Activated CD8-positive, alpha-beta memory T cell treated with anti-CD3 and anti-CD28 coated beads for 4 hours (primary cell): ENCODE data around the gene TMEM43.

Experiments
- DNase-seq, 2 donors: peaks; one replicate each; pipeline ENCODE4 v3.0.0-alpha.2; 2020; ENCODE audit warnings: low read depth in 2 of 2

Gene TMEM43

GRCh38 chr3:14151471-14152083, 26.7 kb downstream of the TMEM43 start:
- DNase-seq: no peak

GRCh38 chr3:14152233-14152962, 27.5 kb downstream of the TMEM43 start:
- DNase-seq: no peak

DNA sequence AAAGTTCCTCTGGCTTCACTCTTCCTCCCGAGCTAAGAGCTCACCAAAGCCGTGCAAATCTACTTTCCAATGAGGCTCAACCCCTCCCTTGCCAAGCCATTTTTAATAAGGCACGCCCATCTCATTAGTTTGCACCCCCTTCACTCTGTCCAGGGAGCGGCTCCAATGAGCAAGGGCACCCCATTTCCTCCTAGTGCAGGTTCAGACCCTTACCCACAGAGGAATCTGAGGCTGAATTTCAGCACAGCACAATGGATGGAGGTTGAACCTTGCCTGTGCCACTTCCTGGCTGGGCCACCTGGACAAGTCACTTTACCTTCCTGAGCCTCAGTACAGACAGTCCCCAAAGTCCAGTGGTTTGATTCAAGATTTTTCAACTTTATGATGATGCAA, 28.1 kb downstream of the TMEM43 start:
- DNase-seq: no peak

DNA sequence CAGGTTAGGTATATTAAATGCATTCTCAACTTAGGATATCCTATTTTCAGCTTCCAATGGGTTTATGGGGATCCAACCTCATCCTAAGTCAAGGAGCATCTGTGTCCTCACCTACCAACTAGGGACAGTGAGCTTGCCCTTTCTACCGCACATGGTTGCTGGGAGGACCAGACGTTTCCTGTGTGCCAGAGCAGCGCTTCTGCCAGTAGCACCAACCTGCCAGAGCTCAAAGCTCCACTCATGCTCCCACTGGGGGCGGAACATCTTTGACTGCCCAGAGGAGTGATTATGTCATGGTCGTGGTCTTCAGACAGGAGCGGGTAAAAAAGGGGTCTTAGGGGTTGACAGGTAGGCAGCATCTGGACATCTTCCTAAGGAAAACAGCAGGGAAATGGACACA, 28.8 kb downstream of the TMEM43 start:
- DNase-seq: no peak

DNA sequence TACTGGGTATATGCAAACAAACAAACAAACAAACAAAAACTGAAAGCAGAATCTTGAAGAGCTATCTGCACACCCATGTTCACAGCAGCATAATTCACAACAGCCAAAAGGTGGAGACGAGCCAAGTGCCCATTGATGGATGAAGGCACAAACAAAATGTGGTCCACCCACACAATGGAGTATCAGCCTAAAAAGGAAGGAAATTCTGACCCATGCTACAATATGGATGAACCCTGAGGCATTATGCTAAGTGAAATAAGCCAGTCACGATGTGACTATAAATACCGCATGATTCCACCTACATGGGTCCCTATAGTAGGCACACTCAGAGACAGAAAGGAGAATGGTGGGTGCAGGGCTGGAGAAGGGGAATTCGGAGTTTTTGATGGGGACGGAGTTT, 29.4 kb downstream of the TMEM43 start:
- DNase-seq: no peak

GRCh38 chr3:14154895-14155440, 30.1 kb downstream of the TMEM43 start:
- no peak for DNase-seq

- no peak for DNase-seq
Observed at GRCh38 chr3:14156201-14156600, 31.3 kb downstream of the TMEM43 start.

GRCh38 chr3:14156843-14157561, 32.1 kb downstream of the TMEM43 start:
- DNase-seq: no peak

DNA sequence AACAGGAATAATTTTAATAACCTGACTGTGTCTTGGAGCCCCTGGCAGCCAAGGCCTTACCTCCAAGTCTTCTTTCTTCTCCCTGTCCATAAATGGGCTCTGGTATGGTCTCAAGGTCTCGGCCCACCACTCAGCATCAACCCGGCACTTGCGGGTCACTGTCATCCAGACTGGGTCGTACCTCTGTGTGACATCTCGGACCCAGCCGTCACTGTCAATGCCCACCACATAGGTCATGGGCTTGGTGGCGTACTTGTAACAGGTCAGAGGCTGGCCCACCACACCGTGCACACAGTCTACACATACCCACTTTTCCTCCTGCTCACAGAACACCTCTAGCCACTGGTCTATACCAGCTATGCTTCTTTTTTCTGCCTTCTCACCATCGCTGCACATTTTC, 33.1 kb downstream of the TMEM43 start:
- no peak for DNase-seq

GRCh38 chr3:14158370-14158769, 33.5 kb downstream of the TMEM43 start:
- no peak for DNase-seq

DNA sequence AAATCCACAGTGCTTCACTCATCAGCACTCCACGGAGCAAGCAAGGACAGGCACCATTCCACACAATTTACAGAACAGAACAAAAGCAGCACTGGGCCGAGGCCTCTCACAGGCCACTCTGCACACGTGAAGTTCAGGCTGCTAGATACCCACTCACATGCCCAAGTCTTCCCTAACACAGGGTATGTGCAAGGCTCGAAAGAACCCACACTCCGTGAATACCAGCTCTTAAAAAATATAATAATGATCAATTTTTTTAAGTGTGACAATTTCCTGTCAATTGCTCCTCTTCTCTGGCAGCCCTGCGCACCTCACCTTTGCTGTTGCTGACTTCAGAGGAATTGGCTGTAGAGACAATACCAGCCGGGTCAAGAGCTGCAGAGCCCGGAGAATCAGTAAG, 34.6 kb downstream of the TMEM43 start:
- no peak for DNase-seq

DNA sequence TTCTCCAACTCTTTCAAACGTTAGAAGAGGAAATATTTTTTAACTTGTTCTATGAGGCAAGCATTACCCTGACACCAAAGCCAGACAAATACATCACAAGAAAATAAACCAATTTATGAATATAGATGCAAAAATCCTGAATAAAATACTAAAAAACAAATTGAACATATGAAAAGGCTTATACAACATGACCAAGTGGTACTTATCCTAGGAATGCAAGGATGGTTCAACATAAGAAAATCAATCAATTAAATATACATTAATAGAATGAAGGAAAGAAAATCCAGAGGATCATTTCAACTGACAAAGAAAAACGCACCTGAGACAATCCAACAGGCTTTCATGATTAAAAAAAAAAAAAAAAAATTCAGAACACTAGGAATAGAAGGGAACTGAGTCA, 36.4 kb downstream of the TMEM43 start:
- no peak for DNase-seq

DNA sequence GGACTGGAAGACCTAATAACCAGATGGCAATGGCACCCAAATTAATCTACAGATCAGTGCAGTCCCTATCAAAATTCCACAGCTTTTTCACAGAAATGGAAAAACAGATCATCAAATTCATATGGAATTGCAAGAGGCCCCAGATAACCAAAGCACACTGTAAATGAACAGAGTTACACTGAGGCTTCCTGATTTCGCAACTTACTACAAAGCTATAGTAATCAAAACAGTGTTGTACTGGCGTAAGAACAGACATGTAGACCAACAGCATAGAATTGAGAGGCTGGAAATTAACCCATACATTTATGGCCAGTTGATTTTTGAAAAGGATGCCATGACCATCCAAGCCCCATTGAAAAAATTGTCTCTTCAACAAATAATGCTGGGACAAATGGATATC, 37.3 kb downstream of the TMEM43 start:
- no peak for DNase-seq

- no peak for DNase-seq
Observed at GRCh38 chr3:14166877-14167603, 42.2 kb downstream of the TMEM43 start.

DNA sequence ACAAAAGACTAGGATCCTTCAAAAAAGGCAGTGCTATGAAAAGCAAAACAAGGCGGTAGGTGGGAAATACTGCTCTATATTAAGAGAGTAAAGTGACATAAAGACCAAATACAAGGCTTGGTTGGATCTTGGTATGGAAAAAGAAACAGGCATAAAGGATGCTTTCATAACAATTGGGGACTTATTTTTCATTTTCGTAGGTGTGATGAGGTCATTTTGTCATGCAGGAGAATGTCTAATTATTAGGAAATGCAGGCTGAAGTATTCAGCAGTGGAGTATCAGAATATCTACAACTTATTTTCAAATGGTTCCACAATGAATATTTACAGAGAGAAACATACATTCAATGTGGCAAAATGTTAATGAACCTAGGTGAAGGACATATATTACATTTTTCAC, 44.6 kb downstream of the TMEM43 start:
- no peak for DNase-seq

GRCh38 chr3:14169871-14170270, 45.0 kb downstream of the TMEM43 start:
- DNase-seq: no peak

DNA sequence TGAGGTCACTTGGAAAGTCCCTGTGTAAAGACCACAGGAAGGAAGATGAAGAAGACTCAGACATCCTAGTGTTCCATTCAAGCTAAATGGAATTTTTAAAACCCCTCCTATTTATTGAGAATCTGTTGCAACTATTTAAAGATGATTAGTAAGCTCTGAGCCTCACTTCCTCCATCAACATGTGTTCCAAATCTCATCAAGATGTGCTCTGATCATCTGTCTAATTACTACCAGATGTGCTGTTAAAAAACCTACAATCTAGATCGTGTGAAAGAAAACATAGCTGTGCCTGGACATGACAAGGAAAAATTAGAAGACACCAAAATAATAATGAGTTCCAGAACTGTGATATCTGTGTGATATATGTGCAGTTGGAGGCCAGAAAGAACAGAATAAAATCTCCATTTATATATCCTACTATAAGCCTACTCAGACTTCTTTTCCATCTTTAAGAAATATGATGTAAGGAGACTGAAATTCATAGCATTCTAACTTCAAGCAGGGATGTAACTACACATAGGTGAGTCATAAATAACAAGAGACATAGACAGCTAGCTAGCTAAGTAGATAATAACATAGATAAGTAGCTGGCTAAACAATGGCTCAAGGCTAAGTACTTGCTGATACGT, 45.8 kb downstream of the TMEM43 start:
- DNase-seq: no peak

DNA sequence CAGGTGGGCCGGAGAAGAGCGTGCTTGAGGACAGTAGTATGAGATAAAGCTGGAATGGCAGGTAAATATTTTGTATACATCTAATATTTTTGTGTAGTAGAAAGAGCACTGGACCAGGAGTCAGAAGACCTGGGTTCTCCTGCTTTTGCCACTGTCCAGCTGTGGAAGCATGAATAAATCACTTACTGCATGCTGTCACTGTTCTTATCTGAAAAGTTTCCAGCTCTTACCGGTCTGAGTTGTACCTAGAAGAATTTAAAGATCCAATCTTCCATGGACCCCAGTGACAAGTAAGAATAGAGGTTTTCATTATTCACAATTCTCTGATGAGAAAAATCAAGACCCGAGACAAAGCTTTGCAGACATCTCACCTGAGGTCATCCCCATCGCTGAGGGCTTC, 47.6 kb downstream of the TMEM43 start:
- DNase-seq: no peak

DNA sequence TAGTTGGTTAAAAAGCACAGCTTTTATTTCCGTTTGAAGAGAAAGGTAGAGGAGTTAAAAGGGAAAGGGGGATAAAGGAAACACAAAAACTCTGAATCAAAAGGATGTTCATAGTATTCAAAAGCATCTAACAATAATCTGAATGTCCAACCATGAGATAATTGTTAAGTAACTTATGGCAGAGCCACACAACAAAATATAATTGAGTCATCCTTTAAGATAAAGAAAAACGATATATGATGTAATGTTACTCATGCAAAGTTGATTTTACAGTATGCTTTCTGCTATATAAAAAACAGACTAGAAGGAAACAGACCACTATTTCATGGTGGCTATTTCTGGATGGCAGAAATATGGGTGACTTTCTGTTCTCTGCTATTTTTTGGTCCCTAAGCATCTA, 49.6 kb downstream of the TMEM43 start:
- no peak for DNase-seq

DNA sequence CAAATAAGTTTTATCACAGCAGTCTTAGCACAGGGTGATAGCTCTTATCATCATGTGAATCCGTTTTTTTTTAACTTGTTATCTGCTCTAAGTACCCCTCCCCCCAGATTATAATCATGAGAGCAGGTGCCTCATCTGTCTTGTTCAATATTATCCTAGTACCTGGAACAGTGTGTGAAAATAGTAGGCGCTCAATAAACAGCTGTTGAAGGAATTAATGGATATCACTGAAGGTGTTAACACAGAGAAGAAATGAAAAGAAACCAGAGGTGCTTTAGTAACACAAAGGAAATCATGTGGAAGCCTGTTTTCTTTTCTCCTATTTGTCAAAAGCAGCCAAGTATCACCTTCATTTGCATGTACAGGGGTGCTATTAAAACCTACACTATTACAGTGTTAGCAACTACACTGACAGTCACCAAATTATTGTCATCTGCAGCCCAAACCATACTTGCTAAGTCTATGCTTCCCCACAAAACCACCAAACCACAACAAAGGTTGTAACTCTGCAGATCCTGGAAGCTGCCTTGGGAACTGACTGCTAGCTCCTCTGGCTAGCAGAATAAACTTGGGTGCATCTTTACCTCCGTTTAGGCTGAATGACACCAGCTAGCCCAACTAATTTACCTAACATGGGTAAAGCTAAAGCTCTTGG, 50.7 kb downstream of the TMEM43 start:
- DNase-seq: peak in 1 of 2 donors; percentile 26

DNA sequence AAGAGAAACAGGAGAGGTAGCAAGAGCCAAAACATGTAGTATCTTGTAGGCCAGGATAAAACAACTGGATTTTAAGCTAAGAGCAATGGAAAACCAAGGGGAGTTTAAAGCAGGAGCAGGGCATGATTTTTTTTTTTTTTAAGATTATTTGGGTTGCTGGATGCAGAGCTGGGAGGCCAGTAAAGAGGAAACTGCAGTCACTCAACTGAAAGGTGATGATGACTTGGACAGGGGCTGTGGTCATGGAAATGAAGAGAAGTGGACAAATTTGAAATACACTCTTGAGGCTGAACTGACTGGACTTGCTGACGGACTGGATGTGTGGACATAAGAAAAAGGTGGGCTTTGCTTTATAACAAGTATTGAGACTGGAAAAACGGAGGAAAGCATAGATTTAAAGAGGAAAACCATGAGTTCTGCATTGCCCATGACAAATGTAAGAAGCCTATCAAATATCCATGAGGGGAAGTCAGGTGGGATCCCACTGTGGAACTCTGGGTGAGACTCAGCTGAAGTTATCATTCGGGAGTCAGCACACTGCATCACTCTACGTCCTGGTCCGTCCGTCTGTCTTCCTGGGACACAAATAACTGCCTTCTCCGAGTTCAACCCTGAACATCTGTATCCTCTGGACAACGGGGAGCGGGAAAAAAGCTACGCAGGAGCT, 52.9 kb downstream of the TMEM43 start:
- no peak for DNase-seq
